Neural cell (in vitro differentiated cells): Measurements from ENCODE around the gene SLC11A1. TPM values are rescaled to one million over a fixed set of nuclear protein-coding genes. Genes with fewer than 3 reads are reported as not detected.

ENCODE experiments used
- H2AFZ ChIP-seq: fragments of 200-600, 300-800 bp; sonication (generic), shearing (Covaris generic); 2 replicates; pipeline ENCODE4 v1.6.0; 2014; ENCODE audit warnings: low read depth, mild to moderate bottlenecking, antibody characterized with exemption, low read length, moderate library complexity
- H3F3A ChIP-seq: fragments of 200-600 bp; shearing (Covaris generic); 2 replicates; pipeline ENCODE4 v1.6.1; 2016; ENCODE audit warnings: mild to moderate bottlenecking, moderate library complexity, mixed read lengths, antibody characterized with exemption, low read length; ENCODE audit not compliant: insufficient read depth, poor library complexity, severe bottlenecking
- H3K27ac ChIP-seq: fragments of 200-600, 300-800 bp; sonication (generic), shearing (Covaris generic); 2 replicates; pipeline ENCODE4 v1.5.1; 2014; ENCODE audit warnings: mild to moderate bottlenecking, low read length, moderate library complexity
- H3K27me3 ChIP-seq: fragments of 300-800, 200-600 bp; sonication (generic), shearing (Covaris generic); 2 replicates; pipeline ENCODE4 v1.6.0; 2014; ENCODE audit warnings: mild to moderate bottlenecking, low read depth, low read length, moderate library complexity; ENCODE audit not compliant: insufficient read depth
- H3K36me3 ChIP-seq: fragments of 300-800, 200-600 bp; sonication (generic), shearing (Covaris generic); 2 replicates; pipeline ENCODE4 v1.5.1; 2014; ENCODE audit warnings: mild to moderate bottlenecking, antibody characterized with exemption, low read length, moderate library complexity; ENCODE audit not compliant: insufficient read depth
- H3K4me2 ChIP-seq: fragments of 300-800, 200-600 bp; sonication (generic), shearing (Covaris generic); 2 replicates; pipeline ENCODE4 v1.6.0; 2014; ENCODE audit warnings: mild to moderate bottlenecking, low read length
- H3K4me3 ChIP-seq: fragments of 300-800, 200-600 bp; sonication (generic), shearing (Covaris generic); 2 replicates; pipeline ENCODE4 v1.5.1; 2014; ENCODE audit warnings: mild to moderate bottlenecking, low read length, moderate library complexity
- H3K79me2 ChIP-seq: fragments of 200-600 bp; shearing (Covaris generic); replicated peaks from 2 replicates; pipeline ENCODE4 v1.6.0; 2014; ENCODE audit warnings: mild to moderate bottlenecking, low read length, moderate library complexity; ENCODE audit not compliant: insufficient read depth
- H3K9ac ChIP-seq: fragments of 300-800, 200-600 bp; sonication (generic), shearing (Covaris generic); 2 replicates; pipeline ENCODE4 v1.6.1; 2016; ENCODE audit warnings: mild to moderate bottlenecking, low read length, mixed read lengths
- H3K9me2 ChIP-seq: fragments of 200-600 bp; shearing (Covaris generic); 2 replicates; pipeline ENCODE4 v1.6.1; 2016; ENCODE audit warnings: mild to moderate bottlenecking, low read length, mixed read lengths; ENCODE audit not compliant: insufficient read depth
- H3K9me3 ChIP-seq: fragments of 200-600, 300-800 bp; sonication (generic), shearing (Covaris generic); 2 replicates; pipeline ENCODE4 v1.6.1; 2016; ENCODE audit warnings: mild to moderate bottlenecking, mixed run types, low read length, moderate library complexity, mixed read lengths
- H4K20me1 ChIP-seq: fragments of 200-600 bp; shearing (Covaris generic); 2 replicates; pipeline ENCODE4 v1.6.1; 2016; ENCODE audit warnings: mild to moderate bottlenecking, mixed run types; ENCODE audit not compliant: insufficient read depth
- CTCF ChIP-seq: fragments of 450-650 bp; IDR thresholded peaks from 2 replicates; pipeline ENCODE4 v1.5.1; 2014; ENCODE audit warnings: antibody characterized with exemption, mild to moderate bottlenecking, moderate library complexity; ENCODE audit not compliant: poor library complexity, severe bottlenecking
- EP300 ChIP-seq: fragments of 450-650 bp; conservative IDR thresholded peaks from 2 replicates; pipeline ENCODE4 v1.6.1; 2014; ENCODE audit warnings: antibody characterized with exemption, mild to moderate bottlenecking, moderate library complexity; ENCODE audit not compliant: poor library complexity, severe bottlenecking
- EZH2 ChIP-seq: fragments of 200-600, 300-800 bp; shearing (Covaris generic), sonication (generic); IDR thresholded peaks from 2 replicates; pipeline ENCODE4 v1.6.1; 2014; ENCODE audit warnings: antibody characterized with exemption, low read length, borderline replicate concordance, mild to moderate bottlenecking; ENCODE audit not compliant: insufficient read depth, poor library complexity, severe bottlenecking
- MXI1 ChIP-seq: fragments of 450-650 bp; conservative IDR thresholded peaks from 2 replicates; pipeline ENCODE4 v1.6.1; 2014; ENCODE audit warnings: antibody characterized with exemption, mild to moderate bottlenecking; ENCODE audit not compliant: poor library complexity, severe bottlenecking
- POLR2AphosphoS5 ChIP-seq: IDR thresholded peaks from 2 replicates; pipeline ENCODE4 v1.6.1; 2012
- RAD21 ChIP-seq: fragments of 450-650 bp; conservative IDR thresholded peaks from 2 replicates; pipeline ENCODE4 v1.6.1; 2014; ENCODE audit warnings: antibody characterized with exemption, mild to moderate bottlenecking, moderate library complexity
- REST ChIP-seq: IDR thresholded peaks from 2 replicates; pipeline ENCODE4 v1.6.1; 2012; ENCODE audit warnings: borderline replicate concordance
- SMC3 ChIP-seq: fragments of 450-650 bp; conservative IDR thresholded peaks from 2 replicates; pipeline ENCODE4 v1.6.1; 2014; ENCODE audit warnings: antibody characterized with exemption, mild to moderate bottlenecking, moderate library complexity; ENCODE audit not compliant: poor library complexity
- TAF1 ChIP-seq: IDR thresholded peaks from 2 replicates; pipeline ENCODE4 v1.6.1; 2012; ENCODE audit warnings: low read depth
- polyA plus RNA-seq: library from polyadenylated mRNA; depleted of rRNA; stranded (reverse); fragments of >200 nt; gene quantifications from 2 replicates; pipeline ENCODE4 v1.2.3, GENCODE V29; 2014

SLC11A1 gene
- polyA plus RNA-seq, 1 donor from 2014 or later = not detected

GRCh38 chr2:218407717-218408116 is 25.6 kb downstream of the SLC11A1 start:
- Histone ChIP-seq H3K36me3 (no peaks in the 10 kb centered on the region), H3F3A (no peaks in the 10 kb centered on the region), H3K27ac (no peak overlapping the region), H3K9me2 (no peaks in the 10 kb centered on the region), H3K79me2 (no peaks in the 10 kb centered on the region), H3K9ac (no peak overlapping the region), H3K4me3 (no peak overlapping the region), H3K27me3 (no peaks in the 10 kb centered on the region), H4K20me1 (no peaks in the 10 kb centered on the region), H3K4me2 (no peak overlapping the region), H2AFZ (no peak overlapping the region), H3K9me3 (no peaks in the 10 kb centered on the region)
- no peak for TF ChIP-seq EP300
- TF ChIP-seq SMC3 = no peak
- TF ChIP-seq RAD21 = no peak

DNA sequence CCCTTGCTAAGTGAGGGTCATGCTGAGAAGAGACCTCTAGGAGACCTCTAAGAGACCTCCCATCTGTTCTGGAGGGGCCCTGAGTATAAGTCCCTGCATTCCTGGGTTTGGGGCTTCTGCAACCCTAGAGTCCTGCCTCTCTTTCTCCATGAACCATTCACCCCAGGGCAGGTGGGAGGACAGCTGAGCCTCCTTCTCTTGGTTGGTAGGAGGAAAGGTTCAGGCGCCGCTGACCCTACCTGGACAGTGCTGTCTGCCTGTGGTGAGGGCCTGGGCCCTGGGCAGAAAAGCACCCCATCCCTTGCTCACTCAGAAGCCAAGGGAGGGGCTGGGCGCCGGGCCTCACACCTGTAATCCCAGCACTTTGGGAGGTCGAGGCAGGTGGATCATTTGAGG is 36.2 kb downstream of the SLC11A1 start:
- H3K9me2 ChIP-seq = no peaks in the 10 kb centered on the region
- no peaks in the 10 kb centered on the region for H3F3A ChIP-seq
- H3K4me3 ChIP-seq = no peak overlapping the region
- H3K79me2 ChIP-seq = no peaks in the 10 kb centered on the region
- H3K4me2 ChIP-seq = no peak overlapping the region
- no peaks in the 10 kb centered on the region for H3K27me3 ChIP-seq
- TF ChIP-seq SMC3 = no peak
- no peak for TF ChIP-seq REST
- no peak for TF ChIP-seq CTCF
- TF ChIP-seq TAF1 = no peak
- TF ChIP-seq EZH2 = no peak
- no peak for TF ChIP-seq EP300
- no peak for TF ChIP-seq RAD21
- TF ChIP-seq MXI1 = no peak
- no peak for TF ChIP-seq POLR2AphosphoS5
- no peak overlapping the region for H3K9ac ChIP-seq
- no peaks in the 10 kb centered on the region for H3K36me3 ChIP-seq
- no peak overlapping the region for H3K27ac ChIP-seq
- H3K9me3 ChIP-seq = no peaks in the 10 kb centered on the region
- no peak overlapping the region for H2AFZ ChIP-seq
- no peaks in the 10 kb centered on the region for H4K20me1 ChIP-seq
